ENCODE results near the gene ETHE1.
A peak's percentile ranks its signal among the peaks of the same experiment; 100 is the strongest.

ETHE1 gene

GRCh38 chr19:43478323-43478722 lies 48.7 kb downstream of the ETHE1 start:
- Histone ChIP-seq H2AFZ (ENCODE audit: low read length, unreplicated experiment) (no peak overlapping the region), H3K36me3 (ENCODE audit: insufficient read depth, low read length) (no peaks in the 10 kb centered on the region), H3K4me3 (ENCODE audit: low read depth, low read length) (no peak overlapping the region), H3K4me1 (ENCODE audit: control insufficient read depth, insufficient read depth, low read length, unreplicated experiment) (peaks cover 8% of the 10 kb centered on the region), H3K27me3 (ENCODE audit: insufficient read depth, low read length) (no peaks in the 10 kb centered on the region), H3K79me2 (ENCODE audit: control insufficient read depth, insufficient read depth, low read length, unreplicated experiment) (no peaks in the 10 kb centered on the region), H3K27ac (ENCODE audit: low read depth, low read length) (no peak overlapping the region)

- Histone ChIP-seq H2AFZ (ENCODE audit: low read length, unreplicated experiment) (no peak overlapping the region), H3K27me3 (ENCODE audit: insufficient read depth, low read length) (no peaks in the 10 kb centered on the region), H3K4me3 (ENCODE audit: low read depth, low read length) (no peak overlapping the region), H3K27ac (ENCODE audit: low read depth, low read length) (peak overlapping the region; percentile 29), H3K36me3 (ENCODE audit: insufficient read depth, low read length) (no peaks in the 10 kb centered on the region), H3K4me1 (ENCODE audit: control insufficient read depth, insufficient read depth, low read length, unreplicated experiment) (peaks cover 8% of the 10 kb centered on the region), H3K79me2 (ENCODE audit: control insufficient read depth, insufficient read depth, low read length, unreplicated experiment) (no peaks in the 10 kb centered on the region)
Observed at GRCh38 chr19:43476606-43477005, 50.4 kb downstream of the ETHE1 start.

GRCh38 chr19:43474986-43475705 lies 51.9 kb downstream of the ETHE1 start:
- Histone ChIP-seq H3K27ac (ENCODE audit: low read depth, low read length) (peak overlapping the region; percentile 48), H2AFZ (ENCODE audit: low read length, unreplicated experiment) (no peak overlapping the region)

GRCh38 chr19:43474487-43474886 lies 52.5 kb downstream of the ETHE1 start:
- Histone ChIP-seq H3K36me3 (ENCODE audit: insufficient read depth, low read length) (no peaks in the 10 kb centered on the region), H3K4me3 (ENCODE audit: low read depth, low read length) (no peak overlapping the region), H2AFZ (ENCODE audit: low read length, unreplicated experiment) (no peak overlapping the region), H3K79me2 (ENCODE audit: control insufficient read depth, insufficient read depth, low read length, unreplicated experiment) (no peaks in the 10 kb centered on the region), H3K27ac (ENCODE audit: low read depth, low read length) (no peak overlapping the region), H3K27me3 (ENCODE audit: insufficient read depth, low read length) (no peaks in the 10 kb centered on the region), H3K4me1 (ENCODE audit: control insufficient read depth, insufficient read depth, low read length, unreplicated experiment) (peaks cover 8% of the 10 kb centered on the region)

More at GRCh38 chr19:43474986-43475705, 51.9 kb downstream of the ETHE1 start:
- Histone ChIP-seq H3K4me3 (ENCODE audit: low read depth, low read length) (peak overlapping the region; percentile 59), H3K79me2 (ENCODE audit: control insufficient read depth, insufficient read depth, low read length, unreplicated experiment) (no peaks in the 10 kb centered on the region), H3K27me3 (ENCODE audit: insufficient read depth, low read length) (no peaks in the 10 kb centered on the region), H3K36me3 (ENCODE audit: insufficient read depth, low read length) (no peaks in the 10 kb centered on the region), H3K4me1 (ENCODE audit: control insufficient read depth, insufficient read depth, low read length, unreplicated experiment) (peaks cover 8% of the 10 kb centered on the region)

GRCh38 chr19:43471091-43471490 lies 55.9 kb downstream of the ETHE1 start:
- Histone ChIP-seq H3K27me3 (ENCODE audit: insufficient read depth, low read length) (no peaks in the 10 kb centered on the region), H3K4me3 (ENCODE audit: low read depth, low read length) (no peak overlapping the region), H3K79me2 (ENCODE audit: control insufficient read depth, insufficient read depth, low read length, unreplicated experiment) (no peaks in the 10 kb centered on the region), H2AFZ (ENCODE audit: low read length, unreplicated experiment) (no peak overlapping the region), H3K27ac (ENCODE audit: low read depth, low read length) (no peak overlapping the region), H3K36me3 (ENCODE audit: insufficient read depth, low read length) (no peaks in the 10 kb centered on the region), H3K4me1 (ENCODE audit: control insufficient read depth, insufficient read depth, low read length, unreplicated experiment) (peaks cover 6% of the 10 kb centered on the region)

- H3K79me2 ChIP-seq (ENCODE audit: control insufficient read depth, insufficient read depth, low read length, unreplicated experiment): no peaks in the 10 kb centered on the region
- H2AFZ ChIP-seq (ENCODE audit: low read length, unreplicated experiment): no peak overlapping the region
- H3K4me1 ChIP-seq (ENCODE audit: control insufficient read depth, insufficient read depth, low read length, unreplicated experiment): peaks cover 6% of the 10 kb centered on the region
Observed at GRCh38 chr19:43470288-43470687, 56.7 kb downstream of the ETHE1 start.

GRCh38 chr19:43469160-43469480 lies 57.9 kb downstream of the ETHE1 start:
- Histone ChIP-seq H3K27me3 (ENCODE audit: insufficient read depth, low read length) (no peaks in the 10 kb centered on the region), H3K4me3 (ENCODE audit: low read depth, low read length) (no peak overlapping the region), H3K4me1 (ENCODE audit: control insufficient read depth, insufficient read depth, low read length, unreplicated experiment) (peaks cover 6% of the 10 kb centered on the region), H3K79me2 (ENCODE audit: control insufficient read depth, insufficient read depth, low read length, unreplicated experiment) (no peaks in the 10 kb centered on the region), H3K36me3 (ENCODE audit: insufficient read depth, low read length) (no peaks in the 10 kb centered on the region), H2AFZ (ENCODE audit: low read length, unreplicated experiment) (no peak overlapping the region), H3K27ac (ENCODE audit: low read depth, low read length) (no peak overlapping the region)

More at GRCh38 chr19:43470288-43470687, 56.7 kb downstream of the ETHE1 start:
- H3K36me3 ChIP-seq (ENCODE audit: insufficient read depth, low read length): no peaks in the 10 kb centered on the region
- no peak overlapping the region for H3K4me3 ChIP-seq (ENCODE audit: low read depth, low read length)
- no peak overlapping the region for H3K27ac ChIP-seq (ENCODE audit: low read depth, low read length)
- no peaks in the 10 kb centered on the region for H3K27me3 ChIP-seq (ENCODE audit: insufficient read depth, low read length)

GRCh38 chr19:43468354-43469159 lies 58.4 kb downstream of the ETHE1 start:
- Histone ChIP-seq H3K4me3 (ENCODE audit: low read depth, low read length) (no peak overlapping the region), H3K27ac (ENCODE audit: low read depth, low read length) (no peak overlapping the region), H3K79me2 (ENCODE audit: control insufficient read depth, insufficient read depth, low read length, unreplicated experiment) (no peaks in the 10 kb centered on the region), H3K4me1 (ENCODE audit: control insufficient read depth, insufficient read depth, low read length, unreplicated experiment) (peaks cover 6% of the 10 kb centered on the region), H3K27me3 (ENCODE audit: insufficient read depth, low read length) (no peaks in the 10 kb centered on the region), H2AFZ (ENCODE audit: low read length, unreplicated experiment) (no peak overlapping the region), H3K36me3 (ENCODE audit: insufficient read depth, low read length) (no peaks in the 10 kb centered on the region)

- no peak overlapping the region for H3K27ac ChIP-seq (ENCODE audit: low read depth, low read length)
- peaks cover 6% of the 10 kb centered on the region for H3K4me1 ChIP-seq (ENCODE audit: control insufficient read depth, insufficient read depth, low read length, unreplicated experiment)
- no peaks in the 10 kb centered on the region for H3K79me2 ChIP-seq (ENCODE audit: control insufficient read depth, insufficient read depth, low read length, unreplicated experiment)
- no peaks in the 10 kb centered on the region for H3K27me3 ChIP-seq (ENCODE audit: insufficient read depth, low read length)
- H3K4me3 ChIP-seq (ENCODE audit: low read depth, low read length): no peak overlapping the region
- no peaks in the 10 kb centered on the region for H3K36me3 ChIP-seq (ENCODE audit: insufficient read depth, low read length)
- H2AFZ ChIP-seq (ENCODE audit: low read length, unreplicated experiment): no peak overlapping the region
Observed at GRCh38 chr19:43467730-43468129, 59.3 kb downstream of the ETHE1 start.

- Histone ChIP-seq H3K36me3 (ENCODE audit: insufficient read depth, low read length) (no peaks in the 10 kb centered on the region), H3K27me3 (ENCODE audit: insufficient read depth, low read length) (no peaks in the 10 kb centered on the region), H3K4me1 (ENCODE audit: control insufficient read depth, insufficient read depth, low read length, unreplicated experiment) (peaks cover 6% of the 10 kb centered on the region), H3K27ac (ENCODE audit: low read depth, low read length) (no peak overlapping the region), H3K4me3 (ENCODE audit: low read depth, low read length) (no peak overlapping the region), H3K79me2 (ENCODE audit: control insufficient read depth, insufficient read depth, low read length, unreplicated experiment) (no peaks in the 10 kb centered on the region), H2AFZ (ENCODE audit: low read length, unreplicated experiment) (peak overlapping the region; percentile 30)
Observed at GRCh38 chr19:43467276-43467675, 59.7 kb downstream of the ETHE1 start.

GRCh38 chr19:43466793-43467192 lies 60.2 kb downstream of the ETHE1 start:
- Histone ChIP-seq H3K4me1 (ENCODE audit: control insufficient read depth, insufficient read depth, low read length, unreplicated experiment) (peaks cover 6% of the 10 kb centered on the region), H3K27me3 (ENCODE audit: insufficient read depth, low read length) (no peaks in the 10 kb centered on the region)

More at GRCh38 chr19:43466793-43467192, 60.2 kb downstream of the ETHE1 start:
- H2AFZ ChIP-seq (ENCODE audit: low read length, unreplicated experiment): no peak overlapping the region
- H3K27ac ChIP-seq (ENCODE audit: low read depth, low read length): no peak overlapping the region
- H3K4me3 ChIP-seq (ENCODE audit: low read depth, low read length): no peak overlapping the region
- no peaks in the 10 kb centered on the region for H3K79me2 ChIP-seq (ENCODE audit: control insufficient read depth, insufficient read depth, low read length, unreplicated experiment)
- H3K36me3 ChIP-seq (ENCODE audit: insufficient read depth, low read length): no peaks in the 10 kb centered on the region

Data from ACC112 (cell line).